H1 (cell line): ENCODE data around the gene LCE3E. TPM values are rescaled to one million over a fixed set of nuclear protein-coding genes. Genes with fewer than 3 reads are reported as not detected.

Source experiments
- SIN3A ChIP-seq, 2 experiments: IDR thresholded peaks in 1 of 2; conservative IDR thresholded peaks in 1 of 2; 2 replicates each; pipeline ENCODE4 v1.6.1; 2011 to 2012; ENCODE audit warnings: low read length in 2 of 2, improper control_type of control experiment in 1 of 2, low read depth in 1 of 2, mild to moderate bottlenecking in 1 of 2
- polyA plus RNA-seq, 7 experiments: library from polyadenylated mRNA; depleted of rRNA in 3 of 7; stranded (reverse) in 5 of 7; unstranded in 2 of 7; fragments of >200 nt in 5 of 7; fragments of 200-250 nt in 2 of 7; gene quantifications; 1 replicate in 5 of 7; 2 replicates in 1 of 7; 4 replicates in 1 of 7; pipeline versions ENCODE4 v1.2.1 to v1.2.3, GENCODE V29; 2011 to 2013; ENCODE audit warnings: missing spikeins in 2 of 7, mixed read lengths in 2 of 7
- total RNA-seq: library from RNA; stranded (reverse); fragmentation: NEBNext Ultra II Directional; extraction: Animal tissue kit (Norgen Biotek cat#: 25700); gene quantifications from 2 replicates; pipeline ENCODE4 v1.2.1, GENCODE V29; 2021

The LCE3E gene
- total and polyA plus RNA-seq, 2 of the 8 experiments (the other 6 are each of a cell fraction or from before 2014, with no cell fraction given): not detected

GRCh38 chr1:152546704-152547103 lies 19.9 kb downstream of the LCE3E start (continued):
- no peak for TF ChIP-seq SIN3A (conservative IDR thresholded peaks at IDR 0.05 in 1 of 2, IDR thresholded peaks at IDR 0.05 in 1 of 2; ENCODE audit: low read depth in 1 of 2, low read length in 2 of 2)
